HCT116 (cell line): Measurements from ENCODE around the gene EIF1AD.

Experiments used
- ATF3 ChIP-seq: IDR thresholded peaks from 2 replicates; pipeline ENCODE4 v1.6.1; 2012
- CTCF ChIP-seq, 3 experiments: fragments of 200-600 bp in 1 of 3; sonication (generic) in 1 of 3; IDR thresholded peaks in 2 of 3; conservative IDR thresholded peaks in 1 of 3; 2 replicates each; pipeline ENCODE4 v1.5.1; 2012 to 2017; ENCODE audit warnings: low read depth in 2 of 3, low read length in 2 of 3, antibody characterized with exemption in 1 of 3, borderline replicate concordance in 1 of 3, control low read depth in 1 of 3, mild to moderate bottlenecking in 1 of 3, mixed read lengths in 1 of 3, mixed run types in 1 of 3, moderate library complexity in 1 of 3; ENCODE audit not compliant: insufficient read depth in 1 of 3
- ELF1 ChIP-seq: IDR thresholded peaks from 2 replicates; pipeline ENCODE4 v1.6.1; 2012; ENCODE audit warnings: low read depth, borderline replicate concordance
- EZH2 ChIP-seq: fragments of 200-600 bp; sonication (generic); IDR thresholded peaks from 2 replicates; pipeline ENCODE4 v1.6.1; 2017; ENCODE audit warnings: antibody characterized with exemption, mixed run types
- JUND ChIP-seq: IDR thresholded peaks from 2 replicates; pipeline ENCODE4 v1.6.1; 2012
- MAX ChIP-seq: IDR thresholded peaks from 2 replicates; pipeline ENCODE4 v1.6.1; 2012
- POLR2A ChIP-seq: IDR thresholded peaks from 2 replicates; pipeline ENCODE4 v1.7.0; 2011; ENCODE audit warnings: borderline replicate concordance; ENCODE audit not compliant: insufficient read depth, insufficient read length; ENCODE audit errors: extremely low read depth
- POLR2AphosphoS5 ChIP-seq: IDR thresholded peaks from 2 replicates; pipeline ENCODE4 v1.6.1; 2011; ENCODE audit warnings: mild to moderate bottlenecking, low read depth, low read length, moderate library complexity
- YY1 ChIP-seq: IDR thresholded peaks from 2 replicates; pipeline ENCODE4 v1.6.1; 2011; ENCODE audit warnings: low read length, low read depth, moderate library complexity, mild to moderate bottlenecking; ENCODE audit not compliant: insufficient replicate concordance; ENCODE audit errors: extremely low read depth
- ZNF274 ChIP-seq: fragments of 200-500 bp; sonication (Bioruptor generic); IDR thresholded peaks from 2 replicates; pipeline ENCODE4 v1.6.1; 2014; ENCODE audit warnings: mild to moderate bottlenecking, low read depth, low read length, inconsistent platforms

GRCh38 chr11:66008468-66009101 lies 6.6 kb upstream of the EIF1AD start:
- TF ChIP-seq POLR2A: no peak
- TF ChIP-seq POLR2AphosphoS5: no peak
- TF ChIP-seq JUND: no peak
- TF ChIP-seq MAX: no peak
- no peak for TF ChIP-seq ZNF274
- no peak for TF ChIP-seq CTCF (IDR thresholded peaks at IDR 0.05 in 2 of 3, conservative IDR thresholded peaks at IDR 0.05 in 1 of 3; ENCODE audit: borderline replicate concordance in 1 of 3, insufficient read depth in 1 of 3, low read depth in 2 of 3, low read length in 2 of 3)
- TF ChIP-seq ATF3: no peak
- TF ChIP-seq ELF1: no peak
- TF ChIP-seq EZH2: no peak
- no peak for TF ChIP-seq YY1
